Trophoblast cell (in vitro differentiated cells and primary cell): ENCODE measurements around the gene TPBG.

Source experiments
- DNase-seq, 2 donors: peaks; one replicate each; pipeline ENCODE4 v3.0.0-alpha.2; 2016
- H2AFZ ChIP-seq: 2 replicates; pipeline ENCODE4 v1.6.1; 2013; ENCODE audit warnings: low read length, moderate library complexity, mild to moderate bottlenecking; ENCODE audit not compliant: insufficient read depth, poor library complexity
- H2AK5ac ChIP-seq: 2 replicates; pipeline ENCODE4 v1.6.1; 2013; ENCODE audit warnings: mild to moderate bottlenecking, low read length
- H2BK120ac ChIP-seq: 2 replicates; pipeline ENCODE4 v1.6.1; 2013; ENCODE audit warnings: low read length, mild to moderate bottlenecking, moderate library complexity; ENCODE audit not compliant: insufficient read depth, poor library complexity
- H2BK12ac ChIP-seq: 2 replicates; pipeline ENCODE4 v1.6.1; 2013; ENCODE audit warnings: mild to moderate bottlenecking, low read length, moderate library complexity
- H2BK5ac ChIP-seq: 2 replicates; pipeline ENCODE4 v1.6.1; 2013; ENCODE audit warnings: low read length, low read depth, moderate library complexity, mild to moderate bottlenecking; ENCODE audit not compliant: poor library complexity
- H3K14ac ChIP-seq: 2 replicates; pipeline ENCODE4 v1.6.1; 2013; ENCODE audit warnings: mild to moderate bottlenecking, low read length
- H3K18ac ChIP-seq: 2 replicates; pipeline ENCODE4 v1.6.1; 2013; ENCODE audit warnings: mild to moderate bottlenecking, low read length
- H3K23ac ChIP-seq: 2 replicates; pipeline ENCODE4 v1.6.1; 2013; ENCODE audit warnings: low read length
- H3K27ac ChIP-seq: 2 replicates; pipeline ENCODE4 v1.5.1; 2013; ENCODE audit warnings: low read depth, mild to moderate bottlenecking, inconsistent platforms, low read length, moderate library complexity
- H3K27me3 ChIP-seq: 2 replicates; pipeline ENCODE4 v1.6.1; 2013; ENCODE audit warnings: inconsistent platforms, mild to moderate bottlenecking, low read length, moderate library complexity; ENCODE audit not compliant: insufficient read depth
- H3K36me3 ChIP-seq, 2 experiments: 1 replicate in 1 of 2; 2 replicates in 1 of 2; pipeline ENCODE4 v1.6.1; 2013; ENCODE audit warnings: low read length in 2 of 2, mild to moderate bottlenecking in 2 of 2, moderate library complexity in 1 of 2; ENCODE audit not compliant: insufficient read depth in 2 of 2, control insufficient read depth in 1 of 2
- H3K4ac ChIP-seq: 2 replicates; pipeline ENCODE4 v1.6.1; 2013; ENCODE audit warnings: low read depth, mild to moderate bottlenecking, low read length, moderate library complexity
- H3K4me1 ChIP-seq, 2 experiments: 1 replicate in 1 of 2; 2 replicates in 1 of 2; pipeline ENCODE4 v1.6.1; 2013; ENCODE audit warnings: low read length in 2 of 2, mild to moderate bottlenecking in 2 of 2, moderate library complexity in 1 of 2; ENCODE audit not compliant: insufficient read depth in 2 of 2, control insufficient read depth in 1 of 2
- H3K4me2 ChIP-seq: 2 replicates; pipeline ENCODE4 v1.6.1; 2013; ENCODE audit warnings: inconsistent platforms, mild to moderate bottlenecking, low read length, moderate library complexity
- H3K4me3 ChIP-seq: 2 replicates; pipeline ENCODE4 v1.5.1; 2013; ENCODE audit warnings: mild to moderate bottlenecking, low read depth, low read length, inconsistent platforms
- H3K79me1 ChIP-seq: one replicate; pipeline ENCODE4 v1.6.1; 2013; ENCODE audit warnings: low read length
- H3K79me2 ChIP-seq: 2 replicates; pipeline ENCODE4 v1.6.1; 2013; ENCODE audit warnings: low read length, mild to moderate bottlenecking; ENCODE audit not compliant: control insufficient read depth, insufficient read depth, poor library complexity
- H3K9ac ChIP-seq: 2 replicates; pipeline ENCODE4 v1.6.1; 2013; ENCODE audit warnings: mild to moderate bottlenecking, low read length
- H3K9me3 ChIP-seq: 2 replicates; pipeline ENCODE4 v1.6.1; 2013; ENCODE audit warnings: low read depth, mild to moderate bottlenecking, control low read depth, inconsistent platforms, low read length; ENCODE audit not compliant: insufficient read depth
- H4K12ac ChIP-seq: 2 replicates; pipeline ENCODE4 v1.6.1; 2013; ENCODE audit warnings: low read depth, mild to moderate bottlenecking, low read length, moderate library complexity
- H4K8ac ChIP-seq: 2 replicates; pipeline ENCODE4 v1.6.1; 2013; ENCODE audit warnings: low read depth, mild to moderate bottlenecking, low read length, moderate library complexity
- H4K91ac ChIP-seq: one replicate; pipeline ENCODE4 v1.6.1; 2013; ENCODE audit warnings: low read depth, mild to moderate bottlenecking, low read length, moderate library complexity
- WGBS: extraction: QIAGEN DNeasy Blood & Tissue Kit; methylation state at CpG from one replicate; pipeline ENCODE4 v1.1.7; 2013; ENCODE audit warnings: missing lambda C conversion rate; ENCODE audit not compliant: insufficient read length, insufficient coverage; ENCODE audit errors: extremely low coverage; 5-methylcytosine and 5-hydroxymethylcytosine counted together

The TPBG gene

GRCh38 chr6:82353848-82354247 is 9.8 kb upstream of the TPBG start:
- Histone ChIP-seq H3K4me1 (no peaks in the 10 kb centered on the region), H3K27me3 (no peaks in the 10 kb centered on the region), H3K9ac (no peak overlapping the region), H2AFZ (no peak overlapping the region), H4K12ac (no peak overlapping the region), H3K9me3 (no peaks in the 10 kb centered on the region), H2BK120ac (no peak overlapping the region), H3K4ac (no peak overlapping the region), H3K79me2 (no peaks in the 10 kb centered on the region), H3K27ac (no peak overlapping the region), H3K36me3 (no peaks in the 10 kb centered on the region), H4K8ac (no peak overlapping the region), H2BK12ac (no peak overlapping the region), H3K4me2 (no peak overlapping the region), H2AK5ac (no peak overlapping the region), H3K4me3 (no peak overlapping the region), H3K23ac (no peak overlapping the region), H2BK5ac (no peak overlapping the region), H3K79me1 (no peaks in the 10 kb centered on the region), H4K91ac (no peak overlapping the region), H3K18ac (no peak overlapping the region), H3K14ac (no peak overlapping the region)
- WGBS = no CpG with 5 or more reads among the region's 2 CpGs
- DNase-seq = no peak

- H3K27ac ChIP-seq = no peak overlapping the region
- no peak overlapping the region for H3K23ac ChIP-seq
- H3K4me1 ChIP-seq = peaks cover under 1 to 6% of the 10 kb centered on the region in 2 experiments
- no peak overlapping the region for H2AK5ac ChIP-seq
- H3K9me3 ChIP-seq = peaks cover 2% of the 10 kb centered on the region
- H3K36me3 ChIP-seq = peaks cover under 1% of the 10 kb centered on the region in 2 experiments
- no peak overlapping the region for H2BK12ac ChIP-seq
- H3K9ac ChIP-seq = no peak overlapping the region
- no peak overlapping the region for H3K14ac ChIP-seq
- peaks cover 10% of the 10 kb centered on the region for H3K79me2 ChIP-seq
- no peak overlapping the region for H2BK120ac ChIP-seq
- peaks cover 18% of the 10 kb centered on the region for H3K79me1 ChIP-seq
- no peak overlapping the region for H2BK5ac ChIP-seq
- no peak overlapping the region for H3K4me2 ChIP-seq
- no peak overlapping the region for H4K8ac ChIP-seq
- no peak overlapping the region for H2AFZ ChIP-seq
- no peaks in the 10 kb centered on the region for H3K27me3 ChIP-seq
- no peak overlapping the region for H4K12ac ChIP-seq
- H3K18ac ChIP-seq = no peak overlapping the region
- no CpG with 5 or more reads among the region's 2 CpGs for WGBS
- DNase-seq = no peak
- H3K4ac ChIP-seq = no peak overlapping the region
- no peak overlapping the region for H3K4me3 ChIP-seq
- H4K91ac ChIP-seq = no peak overlapping the region
These were observed 3.1 kb upstream of the TPBG start for GRCh38 chr6:82360552-82360951.

DNA sequence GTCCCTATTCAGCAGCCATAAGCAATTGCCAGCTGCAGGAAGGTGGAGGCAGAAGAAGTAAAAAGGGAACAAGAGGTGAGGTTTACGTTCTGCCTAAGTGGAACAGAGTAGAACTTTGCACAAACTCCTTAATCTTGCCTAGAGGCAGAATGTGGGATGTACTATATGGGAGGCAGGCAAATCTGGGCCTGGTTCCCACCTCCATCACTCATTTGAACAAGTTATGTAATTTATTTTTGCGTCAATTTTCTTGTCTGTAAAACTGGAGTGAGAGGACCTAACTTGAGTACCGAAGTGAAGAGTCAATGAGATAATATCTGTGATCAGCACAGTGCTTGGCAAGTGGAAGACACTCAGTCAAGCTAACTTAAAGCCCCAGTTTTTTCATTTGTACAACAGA is 2.0 kb upstream of the TPBG start:
- Histone ChIP-seq H3K27me3 (no peaks in the 10 kb centered on the region), H3K9ac (no peak overlapping the region), H4K12ac (no peak overlapping the region), H3K18ac (no peak overlapping the region), H3K4me2 (no peak overlapping the region), H4K8ac (no peak overlapping the region), H4K91ac (no peak overlapping the region), H3K4me3 (no peak overlapping the region), H2BK5ac (no peak overlapping the region), H3K27ac (no peak overlapping the region), H2BK12ac (no peak overlapping the region), H2AFZ (no peak overlapping the region), H3K4me1 (peaks cover 3 to 9% of the 10 kb centered on the region in 2 experiments), H3K36me3 (peaks cover 3% of the 10 kb centered on the region in 2 experiments), H3K79me1 (peaks cover 18% of the 10 kb centered on the region), H3K14ac (no peak overlapping the region), H3K23ac (no peak overlapping the region), H2AK5ac (no peak overlapping the region), H2BK120ac (no peak overlapping the region), H3K9me3 (peaks cover 2% of the 10 kb centered on the region), H3K4ac (no peak overlapping the region), H3K79me2 (peaks cover 10% of the 10 kb centered on the region)
- no CpG with 5 or more reads among the region's 3 CpGs for whole genome bisulfite sequencing
- DNase-seq = no peak

GRCh38 chr6:82362144-82362543 is 1.5 kb upstream of the TPBG start:
- Histone ChIP-seq H3K4ac (no peak overlapping the region), H3K14ac (no peak overlapping the region), H3K9me3 (peaks cover 2% of the 10 kb centered on the region), H2BK120ac (no peak overlapping the region), H2AK5ac (no peak overlapping the region), H2AFZ (no peak overlapping the region), H3K79me1 (peaks cover 18% of the 10 kb centered on the region), H3K4me1 (peaks cover 3 to 9% of the 10 kb centered on the region in 2 experiments), H3K23ac (no peak overlapping the region), H3K79me2 (peaks cover 10% of the 10 kb centered on the region), H3K36me3 (peaks cover 3% of the 10 kb centered on the region in 2 experiments), H3K4me2 (no peak overlapping the region), H3K9ac (no peak overlapping the region), H3K4me3 (no peak overlapping the region), H3K18ac (no peak overlapping the region), H4K12ac (no peak overlapping the region), H3K27ac (no peak overlapping the region), H3K27me3 (no peaks in the 10 kb centered on the region), H2BK5ac (no peak overlapping the region), H4K91ac (no peak overlapping the region), H4K8ac (no peak overlapping the region), H2BK12ac (no peak overlapping the region)
- no CpG with 5 or more reads among the region's 4 CpGs for WGBS
- DNase-seq = no peak
